PC-3 (cell line): ENCODE data around the gene NLGN1.

Experiments used
- EZH2 ChIP-seq: fragments of 300-600 bp; sonication (generic); IDR thresholded peaks from one replicate; pipeline ENCODE4 v1.6.1; 2017; ENCODE audit warnings: antibody characterized with exemption, mild to moderate bottlenecking, low read length; ENCODE audit not compliant: unreplicated experiment
- TF ChIP-seq, protein P1 (sequence below): fragments of 300-600 bp; sonication (generic); conservative IDR thresholded peaks from 2 replicates; pipeline ENCODE4 v1.5.1; 2017; ENCODE audit warnings: antibody characterized with exemption, low read depth, mild to moderate bottlenecking, low read length

DNA sequence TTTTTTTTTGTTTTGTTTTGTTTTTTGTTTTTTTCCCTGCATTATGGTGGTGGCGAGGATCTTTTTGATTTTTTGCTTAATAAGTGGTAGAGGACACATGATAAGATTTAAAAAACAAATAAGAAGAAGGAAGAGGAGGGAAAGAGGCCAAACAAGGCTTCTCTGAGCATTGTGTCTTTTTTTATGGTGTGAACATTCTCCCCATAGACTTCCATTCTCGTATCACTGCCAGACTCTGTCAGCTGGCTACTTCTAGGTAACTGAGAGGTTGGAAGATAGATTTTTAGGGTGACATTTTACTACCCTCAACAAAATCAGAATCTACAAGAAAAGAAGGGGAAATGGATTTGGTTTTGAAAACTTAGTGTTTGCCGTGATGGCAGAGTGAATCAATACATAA, 3.8 kb downstream of the NLGN1 start:
- no peak for TF ChIP-seq EZH2
- TF ChIP-seq, protein P1, sequence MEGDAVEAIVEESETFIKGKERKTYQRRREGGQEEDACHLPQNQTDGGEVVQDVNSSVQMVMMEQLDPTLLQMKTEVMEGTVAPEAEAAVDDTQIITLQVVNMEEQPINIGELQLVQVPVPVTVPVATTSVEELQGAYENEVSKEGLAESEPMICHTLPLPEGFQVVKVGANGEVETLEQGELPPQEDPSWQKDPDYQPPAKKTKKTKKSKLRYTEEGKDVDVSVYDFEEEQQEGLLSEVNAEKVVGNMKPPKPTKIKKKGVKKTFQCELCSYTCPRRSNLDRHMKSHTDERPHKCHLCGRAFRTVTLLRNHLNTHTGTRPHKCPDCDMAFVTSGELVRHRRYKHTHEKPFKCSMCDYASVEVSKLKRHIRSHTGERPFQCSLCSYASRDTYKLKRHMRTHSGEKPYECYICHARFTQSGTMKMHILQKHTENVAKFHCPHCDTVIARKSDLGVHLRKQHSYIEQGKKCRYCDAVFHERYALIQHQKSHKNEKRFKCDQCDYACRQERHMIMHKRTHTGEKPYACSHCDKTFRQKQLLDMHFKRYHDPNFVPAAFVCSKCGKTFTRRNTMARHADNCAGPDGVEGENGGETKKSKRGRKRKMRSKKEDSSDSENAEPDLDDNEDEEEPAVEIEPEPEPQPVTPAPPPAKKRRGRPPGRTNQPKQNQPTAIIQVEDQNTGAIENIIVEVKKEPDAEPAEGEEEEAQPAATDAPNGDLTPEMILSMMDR = no peak
